Activated CD4-positive, alpha-beta T cell treated with anti-CD3 and anti-CD28 coated beads, Interleukin-2, Interleukin-6, amounts not matched to agents 100 ng/mL and 50 ng/mL, durations not matched to agents 16 hours and 8 hours (primary cell): ENCODE measurements around the gene DTNA.
"Not testable (repeated sequence)": the region's sequence is repeated elsewhere in the genome, so short reads cannot be mapped to it uniquely, and the experiment has no call there.

Experiments
- DNase-seq: peaks from one replicate; pipeline ENCODE4 v3.0.0-alpha.2; 2020

Gene DTNA

GRCh38 chr18:34709750-34710441 is at the start of gene DTNA:
DTNA (plus strand) TSS chr18:34710298; CDS start chr18:34755977, 45,679 bp downstream.
- DNase-seq, result no peak

- no peak for DNase-seq
Observed at GRCh38 chr18:34660572-34660971, 49.5 kb upstream of the DTNA start.

GRCh38 chr18:34661464-34662087 is 48.5 kb upstream of the DTNA start:
- peak; percentile 50 for DNase-seq

GRCh38 chr18:34676816-34677574 is 33.1 kb upstream of the DTNA start:
- no peak for DNase-seq

- not testable (repeated sequence) for DNase-seq
Observed at GRCh38 chr18:34689750-34690149, 20.3 kb upstream of the DTNA start.

GRCh38 chr18:34691614-34692013 is 18.5 kb upstream of the DTNA start:
- DNase-seq, result no peak

GRCh38 chr18:34694591-34695165 is 15.4 kb upstream of the DTNA start:
- DNase-seq, result no peak

- no peak for DNase-seq
Observed at GRCh38 chr18:34695310-34695709, 14.8 kb upstream of the DTNA start.

GRCh38 chr18:34696671-34697070 is 13.4 kb upstream of the DTNA start:
- no peak for DNase-seq

GRCh38 chr18:34697233-34697632 is 12.9 kb upstream of the DTNA start:
- DNase-seq, result no peak

- peak; percentile 2 for DNase-seq
Observed at GRCh38 chr18:34697891-34698290, 12.2 kb upstream of the DTNA start.

- DNase-seq, result no peak
Observed at GRCh38 chr18:34701911-34702310, 8.2 kb upstream of the DTNA start.

GRCh38 chr18:34702814-34703213 is 7.3 kb upstream of the DTNA start:
- no peak for DNase-seq

- DNase-seq, result no peak
Observed at GRCh38 chr18:34704074-34704473, 6.0 kb upstream of the DTNA start.

- DNase-seq, result no peak
Observed at GRCh38 chr18:34704823-34705222, 5.3 kb upstream of the DTNA start.

- DNase-seq, result no peak
Observed at GRCh38 chr18:34707670-34708069, 2.4 kb upstream of the DTNA start.

- DNase-seq, result no peak
Observed at GRCh38 chr18:34709104-34709503, 994 bp upstream of the DTNA start.

GRCh38 chr18:34710458-34710914 is 388 bp downstream of the DTNA start:
- no peak for DNase-seq

GRCh38 chr18:34710934-34711333 is 836 bp downstream of the DTNA start:
- no peak for DNase-seq

GRCh38 chr18:34716111-34716510 is 6.0 kb downstream of the DTNA start:
- not testable (repeated sequence) for DNase-seq

GRCh38 chr18:34718610-34719009 is 8.5 kb downstream of the DTNA start:
- no peak for DNase-seq

- no peak for DNase-seq
Observed at GRCh38 chr18:34720220-34720619, 10.1 kb downstream of the DTNA start.

GRCh38 chr18:34723143-34723542 is 13.0 kb downstream of the DTNA start:
- no peak for DNase-seq

- DNase-seq, result not testable (repeated sequence)
Observed at GRCh38 chr18:34725737-34726136, 15.6 kb downstream of the DTNA start.
